Gastroesophageal sphincter (tissue), 4 donors: ENCODE measurements around the gene ZPBP2. TPM values are rescaled to one million over a fixed set of nuclear protein-coding genes. Genes with fewer than 3 reads are reported as not detected.

ENCODE experiments used
- ATAC-seq: fragments of 150-250 bp; one replicate; pipeline ENCODE4 v1.9.1; 2016; ENCODE audit warnings: mild to moderate bottlenecking, moderate library complexity
- H3K27ac ChIP-seq, 4 donors: fragments of 200-600 bp; sonication (generic) in 3 of 4; 1 replicate in 3 of 4; 2 replicates in 1 of 4; pipeline ENCODE4 v1.5.1; 2016 to 2019
- H3K27me3 ChIP-seq: fragments of 200-600 bp; sonication (generic); one replicate; pipeline ENCODE4 v1.5.1; 2019
- H3K36me3 ChIP-seq, 2 donors: fragments of 200-600 bp; sonication (generic); one replicate each; pipeline ENCODE4 v1.5.1; 2019; ENCODE audit warnings: control low read depth in 1 of 2
- H3K4me1 ChIP-seq, 3 donors: fragments of 200-600 bp; sonication (generic); 1 replicate in 2 of 3; 2 replicates in 1 of 3; pipeline ENCODE4 v1.5.1; 2016 to 2019; ENCODE audit warnings: control low read depth in 2 of 3
- H3K4me3 ChIP-seq, 2 donors: fragments of 200-600 bp; sonication (generic); one replicate each; pipeline ENCODE4 v1.5.1; 2019; ENCODE audit warnings: mild to moderate bottlenecking in 1 of 2, moderate library complexity in 1 of 2
- H3K9me3 ChIP-seq, 3 donors: fragments of 200-600 bp; sonication (generic); one replicate each; pipeline ENCODE4 v1.5.1; 2017 to 2019; ENCODE audit warnings: control low read depth in 2 of 3
- EP300 ChIP-seq: sonication (generic); formaldehyde crosslinking; IDR thresholded peaks from one replicate; pipeline ENCODE4 v1.6.1; 2017; ENCODE audit warnings: antibody characterized with exemption, mild to moderate bottlenecking
- POLR2A ChIP-seq, 2 donors: fragments of 450-650 bp; IDR thresholded peaks; one replicate each; pipeline ENCODE4 v1.6.1; 2017; ENCODE audit warnings: antibody characterized with exemption in 2 of 2, mild to moderate bottlenecking in 2 of 2, moderate library complexity in 1 of 2
- POLR2AphosphoS5 ChIP-seq: sonication (generic); formaldehyde crosslinking; IDR thresholded peaks from one replicate; pipeline ENCODE4 v1.6.1; 2017; ENCODE audit warnings: antibody characterized with exemption
- WGBS, 2 donors: methylation state at CpG; one replicate each; pipeline ENCODE4 v1.1.5; 2018; ENCODE audit warnings: low coverage in 1 of 2; 5-methylcytosine and 5-hydroxymethylcytosine counted together
- total RNA-seq, 4 donors: library from RNA; depleted of rRNA; stranded (reverse); fragments of >200 nt; gene quantifications; one replicate each; pipeline ENCODE4 v1.1.0, GENCODE V29; 2016
- TF ChIP-seq, protein P1 (sequence below), 4 experiments: fragments of 200-600 bp in 2 of 4; fragments of 450-650 bp in 2 of 4; sonication (generic) in 1 of 4; IDR thresholded peaks; one replicate each; pipeline ENCODE4 v1.5.1; 2017 to 2019; ENCODE audit warnings: antibody characterized with exemption in 4 of 4, mild to moderate bottlenecking in 2 of 4, moderate library complexity in 2 of 4

ZPBP2 gene
- total RNA-seq, 4 donors from 2014 or later = not detected

DNA sequence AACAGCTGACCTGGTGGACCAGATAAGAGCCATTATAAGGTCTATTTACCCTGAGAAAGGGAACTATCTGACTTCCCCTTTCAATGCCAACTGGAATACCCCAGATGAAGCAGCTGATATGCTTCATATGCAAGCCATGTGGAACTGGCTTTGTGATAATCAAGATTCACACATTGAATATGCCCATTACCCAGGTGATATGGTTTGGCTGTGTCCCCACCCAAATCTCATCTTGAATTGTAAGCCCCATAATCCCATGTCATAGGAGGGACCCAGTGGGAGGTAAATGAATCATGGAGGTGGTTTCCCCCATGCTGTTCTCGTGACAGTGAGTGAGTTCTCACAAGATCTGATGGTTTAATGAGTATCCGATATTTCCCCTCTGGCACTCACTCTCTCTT, 46.0 kb upstream of the ZPBP2 start:
- peaks cover 44% of the 10 kb centered on the region for H3K27me3 ChIP-seq
- no peak overlapping the region for H3K4me3 ChIP-seq
- no peaks in the 10 kb centered on the region for H3K4me1 ChIP-seq
- no peaks in the 10 kb centered on the region for H3K36me3 ChIP-seq
- H3K9me3 ChIP-seq = peaks cover 0 to 11% (median 0%) of the 10 kb centered on the region in 3 donors
- TF ChIP-seq, protein P1, sequence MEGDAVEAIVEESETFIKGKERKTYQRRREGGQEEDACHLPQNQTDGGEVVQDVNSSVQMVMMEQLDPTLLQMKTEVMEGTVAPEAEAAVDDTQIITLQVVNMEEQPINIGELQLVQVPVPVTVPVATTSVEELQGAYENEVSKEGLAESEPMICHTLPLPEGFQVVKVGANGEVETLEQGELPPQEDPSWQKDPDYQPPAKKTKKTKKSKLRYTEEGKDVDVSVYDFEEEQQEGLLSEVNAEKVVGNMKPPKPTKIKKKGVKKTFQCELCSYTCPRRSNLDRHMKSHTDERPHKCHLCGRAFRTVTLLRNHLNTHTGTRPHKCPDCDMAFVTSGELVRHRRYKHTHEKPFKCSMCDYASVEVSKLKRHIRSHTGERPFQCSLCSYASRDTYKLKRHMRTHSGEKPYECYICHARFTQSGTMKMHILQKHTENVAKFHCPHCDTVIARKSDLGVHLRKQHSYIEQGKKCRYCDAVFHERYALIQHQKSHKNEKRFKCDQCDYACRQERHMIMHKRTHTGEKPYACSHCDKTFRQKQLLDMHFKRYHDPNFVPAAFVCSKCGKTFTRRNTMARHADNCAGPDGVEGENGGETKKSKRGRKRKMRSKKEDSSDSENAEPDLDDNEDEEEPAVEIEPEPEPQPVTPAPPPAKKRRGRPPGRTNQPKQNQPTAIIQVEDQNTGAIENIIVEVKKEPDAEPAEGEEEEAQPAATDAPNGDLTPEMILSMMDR (IDR thresholded peaks at IDR 0.05) = no peak
- TF ChIP-seq POLR2A (IDR thresholded peaks at IDR 0.05) (no peak), POLR2AphosphoS5 (no peak), EP300 (no peak)
- no peak overlapping the region for H3K27ac ChIP-seq
- WGBS, 2 donors = 69 to 79% methylated on average over 2 of the region's 2 CpGs
- ATAC-seq = no peak

DNA sequence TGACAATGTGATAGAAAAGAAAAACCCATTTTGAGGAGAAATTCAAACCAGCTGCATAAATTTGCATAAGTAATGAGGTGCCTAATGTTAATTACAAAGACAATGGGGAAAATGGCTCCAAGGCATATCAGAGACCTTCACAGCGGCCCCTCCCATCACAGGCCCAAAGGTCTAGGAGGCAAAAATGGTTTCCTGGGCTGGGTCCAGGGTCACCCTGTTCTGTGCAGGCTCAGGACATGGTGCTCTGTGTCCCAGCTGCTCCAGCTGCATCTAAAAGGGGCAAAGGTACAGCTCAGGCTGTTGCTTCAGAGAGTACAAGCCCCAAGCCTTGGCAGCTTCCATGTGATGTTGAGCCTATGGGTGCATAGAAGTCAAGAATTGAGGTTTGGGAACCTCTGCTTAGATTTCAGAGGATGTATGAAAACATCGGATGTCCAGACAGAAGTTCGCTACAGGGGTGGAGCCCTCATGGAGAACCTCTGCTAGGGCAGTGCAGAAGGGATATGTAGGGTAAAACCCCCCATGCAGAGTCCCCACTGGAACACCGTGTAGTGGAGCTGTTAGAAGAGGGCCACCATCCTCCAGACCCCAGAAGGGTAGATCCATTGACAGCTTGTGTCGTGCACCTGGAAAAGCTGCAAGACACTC, 44.5 kb upstream of the ZPBP2 start:
- TF ChIP-seq, protein P1 (IDR thresholded peaks at IDR 0.05) = no peak
- no peak for TF ChIP-seq POLR2A (IDR thresholded peaks at IDR 0.05)
- TF ChIP-seq EP300 = no peak
- TF ChIP-seq POLR2AphosphoS5 = no peak
- Histone ChIP-seq H3K9me3 (peaks cover 0 to 11% (median 0%) of the 10 kb centered on the region in 3 donors), H3K36me3 (no peaks in the 10 kb centered on the region), H3K4me3 (no peak overlapping the region), H3K4me1 (no peaks in the 10 kb centered on the region), H3K27me3 (peaks cover 52% of the 10 kb centered on the region), H3K27ac (no peak overlapping the region)
- 83 to 100% methylated on average over 4 of the region's 5 CpGs for WGBS, 2 donors
- ATAC-seq = no peak

DNA sequence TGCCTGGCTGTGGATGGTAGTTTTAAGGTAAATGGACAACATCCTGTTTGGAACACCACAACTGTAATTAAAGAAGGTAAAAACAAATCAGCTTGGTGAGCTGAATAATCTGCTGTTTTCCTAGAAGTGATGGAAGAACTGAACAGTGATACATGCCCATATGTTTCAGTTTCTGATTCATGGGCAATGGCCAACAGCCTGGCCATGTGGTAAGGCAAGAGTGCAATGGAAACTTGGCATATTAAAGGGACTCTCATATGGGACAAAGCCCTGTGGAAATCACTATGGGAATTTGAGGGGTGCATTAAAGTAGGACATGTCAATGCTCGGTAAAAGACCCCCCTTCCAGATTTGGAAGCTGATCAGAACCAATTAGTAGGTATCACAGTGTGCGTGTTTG, 41.7 kb upstream of the ZPBP2 start:
- ATAC-seq = no peak
- TF ChIP-seq, protein P1 (IDR thresholded peaks at IDR 0.05) = no peak
- TF ChIP-seq EP300 = no peak
- no peak for TF ChIP-seq POLR2AphosphoS5
- TF ChIP-seq POLR2A (IDR thresholded peaks at IDR 0.05) = no peak
- Histone ChIP-seq H3K9me3 (peaks cover 0 to 11% (median 0%) of the 10 kb centered on the region in 3 donors), H3K27ac (no peak overlapping the region), H3K27me3 (peaks cover 43% of the 10 kb centered on the region), H3K4me1 (no peaks in the 10 kb centered on the region), H3K36me3 (no peaks in the 10 kb centered on the region), H3K4me3 (no peak overlapping the region)
- WGBS, 2 donors = 94% methylated on average over 2 of the region's 2 CpGs

DNA sequence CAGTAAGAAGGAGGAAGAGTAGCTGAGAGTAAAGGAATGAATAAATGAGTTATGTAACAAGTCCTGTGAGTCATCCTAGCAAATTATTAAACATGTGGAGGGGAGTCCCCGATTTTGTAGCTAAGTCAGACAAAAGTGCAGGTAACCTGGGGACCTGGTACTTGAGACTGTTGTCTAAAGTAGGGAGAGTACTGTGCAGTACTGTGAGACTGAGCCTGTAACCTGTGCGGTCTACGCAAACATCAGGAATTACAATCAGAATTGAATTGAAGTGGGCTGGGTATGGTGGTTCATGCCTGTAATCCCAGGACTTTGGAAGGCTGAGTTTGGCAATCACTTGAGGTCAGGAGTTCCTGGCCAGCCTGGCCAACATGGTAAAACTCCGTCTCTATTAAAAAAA, 39.6 kb upstream of the ZPBP2 start:
- peaks cover 0 to 6% (median 0%) of the 10 kb centered on the region in 3 donors for H3K9me3 ChIP-seq
- no peaks in the 10 kb centered on the region for H3K4me1 ChIP-seq
- no peak overlapping the region for H3K4me3 ChIP-seq
- ATAC-seq = no peak
- no peak overlapping the region for H3K27ac ChIP-seq
- H3K36me3 ChIP-seq = no peaks in the 10 kb centered on the region
- WGBS, 2 donors = 75 to 76% methylated on average over 4 of the region's 4 CpGs
- peaks cover 43% of the 10 kb centered on the region for H3K27me3 ChIP-seq
- TF ChIP-seq, protein P1 (IDR thresholded peaks at IDR 0.05) = no peak
- no peak for TF ChIP-seq POLR2A (IDR thresholded peaks at IDR 0.05)
- no peak for TF ChIP-seq EP300
- no peak for TF ChIP-seq POLR2AphosphoS5

DNA sequence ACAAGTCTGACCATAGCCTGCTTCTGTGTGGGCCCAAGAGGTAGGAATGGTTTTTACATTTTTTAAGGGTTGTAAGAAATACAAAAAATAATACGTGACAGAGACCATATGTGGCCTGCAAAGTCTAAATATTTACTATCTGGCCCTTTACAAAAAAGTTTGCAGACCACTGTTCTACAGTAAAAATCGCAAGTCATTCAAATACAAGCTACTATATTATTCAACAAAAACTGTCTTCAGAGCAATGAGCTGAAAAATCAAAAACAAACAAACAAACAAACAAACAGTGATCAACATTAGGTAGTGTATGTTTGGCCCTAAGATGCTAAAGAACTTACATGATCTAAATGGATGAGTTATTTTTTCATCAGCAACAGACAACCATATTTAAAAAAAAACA, 36.4 kb upstream of the ZPBP2 start:
- TF ChIP-seq, protein P1 (IDR thresholded peaks at IDR 0.05) = no peak
- no peak for TF ChIP-seq EP300
- no peak for TF ChIP-seq POLR2A (IDR thresholded peaks at IDR 0.05)
- TF ChIP-seq POLR2AphosphoS5 = no peak
- peaks cover 40% of the 10 kb centered on the region for H3K27me3 ChIP-seq
- H3K4me3 ChIP-seq = no peak overlapping the region
- H3K36me3 ChIP-seq = no peaks in the 10 kb centered on the region
- peaks cover 0 to 25% (median 0%) of the 10 kb centered on the region in 3 donors for H3K9me3 ChIP-seq
- WGBS, 2 donors = 26 to 34% methylated on average over 2 of the region's 2 CpGs
- no peak overlapping the region for H3K27ac ChIP-seq
- H3K4me1 ChIP-seq = no peaks in the 10 kb centered on the region
- ATAC-seq = no peak
